Endothelial cell of umbilical vein (primary cell): Measurements from ENCODE around the gene RAD51B. TPM values are rescaled to one million over a fixed set of nuclear protein-coding genes. Genes with fewer than 3 reads are reported as not detected.

ENCODE experiments used
- BruUV-seq: library from RNA; stranded (reverse); fragments of 400-500 nt; replicated peaks from 2 replicates; lab custom pipeline; 2021; lab: Mats Ljungman, UMichigan
- CTCF ChIA-PET: fragments of 300-600, 350-600 bp; sonication (Branson Sonifier 250); formaldehyde crosslinking; loops from one replicate; lab custom pipeline; 2021; ENCODE audit warnings: antibody characterized with exemption, inconsistent platforms; lab: Charles Lee
- POLR2A ChIA-PET: fragments of 300-600, 350-600 bp; sonication (Branson Sonifier 250); formaldehyde crosslinking; loops from one replicate; lab custom pipeline; 2021; ENCODE audit warnings: antibody characterized with exemption, inconsistent platforms; lab: Charles Lee
- DNase-seq: peaks from one replicate; pipeline ENCODE4 v3.0.0-alpha.2; 2011; ENCODE audit warnings: low read depth, low spot score
- FAIRE-seq: peaks from 2 replicates; lab custom pipeline; 2011; peaks lifted over from hg19 to GRCh38; lab: Jason Lieb, UNC
- H2AFZ ChIP-seq: 2 replicates; pipeline ENCODE4 v1.6.0; 2012; ENCODE audit warnings: low read depth, low read length, control low read depth, inconsistent platforms
- H3K27ac ChIP-seq: 2 replicates; pipeline ENCODE4 v1.5.1; 2011; ENCODE audit warnings: low read depth, mild to moderate bottlenecking, control low read depth, low read length, moderate library complexity; ENCODE audit not compliant: insufficient read depth
- H3K27me3 ChIP-seq, 2 experiments: 2 replicates each; pipeline versions ENCODE4 v1.6.0 to v1.6.1; 2011; ENCODE audit warnings: low read length in 2 of 2, mixed read lengths in 1 of 2; ENCODE audit not compliant: control insufficient read depth in 2 of 2, insufficient read depth in 2 of 2
- H3K36me3 ChIP-seq, 2 experiments: 2 replicates in 1 of 2; 3 replicates in 1 of 2; pipeline ENCODE4 v1.5.1; 2011; ENCODE audit warnings: low read length in 2 of 2, mild to moderate bottlenecking in 1 of 2, moderate library complexity in 1 of 2; ENCODE audit not compliant: control insufficient read depth in 2 of 2, insufficient read depth in 2 of 2; ENCODE audit errors: extremely low read depth in 1 of 2
- H3K4me1 ChIP-seq: 3 replicates; pipeline ENCODE4 v1.5.1; 2011; ENCODE audit warnings: mild to moderate bottlenecking, low read length; ENCODE audit not compliant: control insufficient read depth, insufficient read depth; ENCODE audit errors: extremely low read depth
- H3K4me2 ChIP-seq: 2 replicates; pipeline ENCODE4 v1.6.1; 2011; ENCODE audit warnings: low read length, control low read depth, mixed read lengths; ENCODE audit not compliant: insufficient read depth
- H3K4me3 ChIP-seq, 3 experiments: fragments of 200-600 bp in 1 of 3; sonication (generic), shearing (Covaris generic) in 1 of 3; replicated peaks in 1 of 3; 2 replicates each; pipeline ENCODE4 v1.5.1; 2011 to 2016; ENCODE audit warnings: control low read depth in 3 of 3, low read length in 3 of 3, mild to moderate bottlenecking in 2 of 3, inconsistent platforms in 1 of 3, low read depth in 1 of 3, moderate library complexity in 1 of 3; ENCODE audit not compliant: insufficient read depth in 1 of 3
- H3K79me2 ChIP-seq: 2 replicates; pipeline ENCODE4 v1.6.0; 2012; ENCODE audit warnings: low read length, inconsistent platforms; ENCODE audit not compliant: control insufficient read depth, insufficient read depth
- H3K9ac ChIP-seq: replicated peaks from 2 replicates; pipeline ENCODE3; 2011; ENCODE audit warnings: low read length, control low read depth; ENCODE audit not compliant: insufficient read depth; ENCODE audit errors: extremely low read depth
- H3K9me1 ChIP-seq: replicated peaks from 3 replicates; pipeline ENCODE4 v1.6.0; 2011; ENCODE audit warnings: mild to moderate bottlenecking, low read length; ENCODE audit not compliant: control insufficient read depth, insufficient read depth; ENCODE audit errors: extremely low read depth
- H3K9me3 ChIP-seq: replicated peaks from 2 replicates; pipeline ENCODE4 v1.5.1; 2012; ENCODE audit warnings: low read length, inconsistent platforms; ENCODE audit not compliant: control insufficient read depth, insufficient read depth
- H4K20me1 ChIP-seq: replicated peaks from 2 replicates; pipeline ENCODE3; 2011; ENCODE audit warnings: mild to moderate bottlenecking, low read length; ENCODE audit not compliant: control insufficient read depth, insufficient read depth; ENCODE audit errors: extremely low read depth
- EZH2 ChIP-seq: IDR thresholded peaks from 2 replicates; pipeline ENCODE4 v1.6.1; 2012; ENCODE audit warnings: borderline replicate concordance, low read depth, mild to moderate bottlenecking, moderate library complexity, low read length, inconsistent platforms; ENCODE audit not compliant: severe bottlenecking
- FOS ChIP-seq: IDR thresholded peaks from 2 replicates; pipeline ENCODE4 v1.6.1; 2011; ENCODE audit warnings: mild to moderate bottlenecking, low read length, moderate library complexity, borderline replicate concordance; ENCODE audit not compliant: insufficient read depth
- GATA2 ChIP-seq: IDR thresholded peaks from 2 replicates; pipeline ENCODE4 v1.7.0; 2011; ENCODE audit warnings: low read depth, mild to moderate bottlenecking, moderate library complexity, mixed read lengths, low read length; ENCODE audit not compliant: insufficient read length, insufficient read depth
- JUN ChIP-seq: IDR thresholded peaks from 2 replicates; pipeline ENCODE4 v1.6.1; 2011; ENCODE audit warnings: borderline replicate concordance, low read depth; ENCODE audit not compliant: insufficient read length, insufficient read depth
- MYC ChIP-seq: IDR thresholded peaks from one replicate; pipeline ENCODE4 v1.6.1; 2011; ENCODE audit warnings: mild to moderate bottlenecking, low read depth, low read length
- POLR2A ChIP-seq: IDR thresholded peaks from 2 replicates; pipeline ENCODE4 v1.6.1; 2012; ENCODE audit warnings: low read depth, mild to moderate bottlenecking, control low read depth, low read length
- POLR2AphosphoS5 ChIP-seq: IDR thresholded peaks from 2 replicates; pipeline ENCODE4 v1.6.1; 2012; ENCODE audit warnings: low read depth, mild to moderate bottlenecking, control low read depth, low read length, moderate library complexity; ENCODE audit not compliant: insufficient read depth
- dilution Hi-C: fragments of 300-500 bp; cut with MboI; formaldehyde crosslinking; loops from one replicate; pipeline ENCODE4 v1.15.0; 2019; ENCODE audit warnings: low sequenced_read_pairs; ENCODE audit not compliant: extremely low pct_ligation_motif_present
- intact Hi-C: fragments of 100-400 bp; cut with micrococcal nuclease; formaldehyde crosslinking; loops from one replicate; pipeline ENCODE4 v1.10.0; 2022
- polyA plus RNA-seq, 4 experiments: library from polyadenylated mRNA; depleted of rRNA in 3 of 4; stranded (reverse) in 3 of 4; unstranded in 1 of 4; fragments of >200 nt; gene quantifications; 2 replicates each; pipeline versions ENCODE4 v1.2.1 to v1.2.3, GENCODE V29; 2011 to 2012; ENCODE audit warnings: missing spikeins in 1 of 4
- total RNA-seq: library from RNA; stranded (reverse); gene quantifications from 2 replicates; pipeline ENCODE4 v1.2.3, GENCODE V29; 2021
- TF ChIP-seq, protein P1 (sequence below), 2 donors: IDR thresholded peaks; 1 replicate in 1 of 2; 2 replicates in 1 of 2; pipeline ENCODE4 v1.5.1; 2011; ENCODE audit warnings: low read length in 2 of 2, mild to moderate bottlenecking in 2 of 2, moderate library complexity in 2 of 2, control low read depth in 1 of 2, inconsistent platforms in 1 of 2, low read depth in 1 of 2; ENCODE audit not compliant: insufficient read depth in 1 of 2; ENCODE audit errors: extremely low read depth in 1 of 2
- TF ChIP-seq, protein P2 (sequence below): IDR thresholded peaks from 2 replicates; pipeline ENCODE4 v1.6.1; 2011; ENCODE audit not compliant: insufficient read depth, insufficient read length

RAD51B gene
- total and polyA plus RNA-seq, 2 donors (not counting 3 experiments of a cell fraction or from before 2014, with no cell fraction given) = 3.9 to 19.0 TPM

DNA sequence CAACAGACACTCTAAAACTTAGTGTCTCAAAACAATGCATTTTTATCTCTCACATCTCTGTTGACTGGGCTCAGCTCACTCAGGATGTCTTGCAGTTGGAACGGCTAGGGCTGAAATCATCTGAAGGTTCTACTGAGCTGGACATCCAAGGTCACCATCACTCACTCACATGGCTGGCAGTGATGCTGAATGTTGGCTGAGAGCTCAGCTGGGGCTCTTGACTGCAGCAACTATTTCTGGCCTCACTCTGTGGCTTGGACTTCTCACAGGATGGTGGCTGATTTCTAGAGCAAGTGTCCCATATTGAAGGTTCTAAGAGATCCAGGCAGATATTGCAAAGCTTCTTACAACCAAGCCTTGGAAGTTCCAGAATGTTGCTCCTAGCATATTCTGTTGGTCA is 806.8 kb downstream of the RAD51B start:
- H3K9me1 ChIP-seq = no peaks in the 10 kb centered on the region
- dilution Hi-C loops (no loop called here), intact Hi-C loops (no loop called here)
- H4K20me1 ChIP-seq = no peaks in the 10 kb centered on the region
- TF ChIP-seq FOS (no peak), EZH2 (no peak), GATA2 (no peak), POLR2A (no peak), JUN (no peak), POLR2AphosphoS5 (no peak), MYC (no peak)
- TF ChIP-seq, protein P1, sequence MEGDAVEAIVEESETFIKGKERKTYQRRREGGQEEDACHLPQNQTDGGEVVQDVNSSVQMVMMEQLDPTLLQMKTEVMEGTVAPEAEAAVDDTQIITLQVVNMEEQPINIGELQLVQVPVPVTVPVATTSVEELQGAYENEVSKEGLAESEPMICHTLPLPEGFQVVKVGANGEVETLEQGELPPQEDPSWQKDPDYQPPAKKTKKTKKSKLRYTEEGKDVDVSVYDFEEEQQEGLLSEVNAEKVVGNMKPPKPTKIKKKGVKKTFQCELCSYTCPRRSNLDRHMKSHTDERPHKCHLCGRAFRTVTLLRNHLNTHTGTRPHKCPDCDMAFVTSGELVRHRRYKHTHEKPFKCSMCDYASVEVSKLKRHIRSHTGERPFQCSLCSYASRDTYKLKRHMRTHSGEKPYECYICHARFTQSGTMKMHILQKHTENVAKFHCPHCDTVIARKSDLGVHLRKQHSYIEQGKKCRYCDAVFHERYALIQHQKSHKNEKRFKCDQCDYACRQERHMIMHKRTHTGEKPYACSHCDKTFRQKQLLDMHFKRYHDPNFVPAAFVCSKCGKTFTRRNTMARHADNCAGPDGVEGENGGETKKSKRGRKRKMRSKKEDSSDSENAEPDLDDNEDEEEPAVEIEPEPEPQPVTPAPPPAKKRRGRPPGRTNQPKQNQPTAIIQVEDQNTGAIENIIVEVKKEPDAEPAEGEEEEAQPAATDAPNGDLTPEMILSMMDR (IDR thresholded peaks at IDR 0.05; ENCODE audit: extremely low read depth in 1 of 2, insufficient read depth in 1 of 2, low read depth in 1 of 2, low read length in 2 of 2) = no peak
- TF ChIP-seq, protein P2, sequence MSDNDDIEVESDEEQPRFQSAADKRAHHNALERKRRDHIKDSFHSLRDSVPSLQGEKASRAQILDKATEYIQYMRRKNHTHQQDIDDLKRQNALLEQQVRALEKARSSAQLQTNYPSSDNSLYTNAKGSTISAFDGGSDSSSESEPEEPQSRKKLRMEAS = no peak
- no peaks in the 10 kb centered on the region for H3K4me1 ChIP-seq
- no peak overlapping the region for H3K9ac ChIP-seq
- no peaks in the 10 kb centered on the region for H3K36me3 ChIP-seq
- no TSS peak for BruUV-seq
- ChIA-PET CTCF (no interaction called here), POLR2A (no interaction called here)
- H2AFZ ChIP-seq = no peak overlapping the region
- no peak overlapping the region for H3K27ac ChIP-seq
- H3K4me2 ChIP-seq = no peak overlapping the region
- no peak for FAIRE-seq
- no peaks in the 10 kb centered on the region for H3K79me2 ChIP-seq
- H3K4me3 ChIP-seq = no peak overlapping the region
- no peaks in the 10 kb centered on the region for H3K27me3 ChIP-seq
- H3K9me3 ChIP-seq = no peaks in the 10 kb centered on the region
- no peak for DNase-seq
